ENCODE data around the gene CARD9. TPM values are rescaled to one million over a fixed set of nuclear protein-coding genes. Genes with fewer than 3 reads are reported as not detected.

CARD9 gene
- total and polyA plus RNA-seq, 2 of the 4 experiments (the other 2 are of a cell fraction) = 0.36 to 1.9 TPM

DNA sequence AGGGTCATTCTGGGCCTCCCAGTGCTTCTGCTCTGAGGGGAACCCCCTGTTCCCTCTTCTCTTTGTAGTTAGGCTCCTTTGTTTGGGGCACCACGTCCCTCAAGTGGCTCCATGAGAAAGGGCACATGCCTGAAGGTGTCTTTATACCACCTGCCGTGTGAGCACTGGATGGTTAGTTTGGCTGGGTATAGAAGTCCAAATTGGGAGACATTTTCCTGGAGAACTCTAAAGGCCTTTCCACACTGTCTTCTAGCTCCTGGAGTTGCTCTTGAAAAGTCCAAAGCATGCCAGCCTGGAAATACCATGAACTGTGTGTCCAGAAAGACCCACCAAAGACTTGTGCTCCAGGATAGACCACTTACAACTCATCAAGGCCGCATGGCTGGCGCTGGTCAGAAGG is 58.5 kb downstream of the CARD9 start:
- no peak overlapping the region for H4K8ac ChIP-seq (ENCODE audit: low read depth in 2 of 2, low read length in 2 of 2)
- BruUV-seq (replicated peaks) = no TSS peak
- in situ Hi-C loops (cut with MboI; ENCODE audit: low sequenced_read_pairs) = no loop called here
- no peak overlapping the region for H2BK20ac ChIP-seq (ENCODE audit: low read depth, low read length)
- H2BK120ac ChIP-seq (ENCODE audit: low read depth, low read length) = no peak overlapping the region
- ChIA-PET POLR2A (ENCODE audit: unreplicated experiment) (no interaction called here), CTCF (no interaction called here)
- no peak overlapping the region for H2BK5ac ChIP-seq (ENCODE audit: low read depth, low read length, poor library complexity, severe bottlenecking)
- H3K56ac ChIP-seq (ENCODE audit: extremely low read depth, insufficient read depth, low read length) = no peak overlapping the region
- H3K9ac ChIP-seq (ENCODE audit: low read depth, low read length) = no peak overlapping the region
- ATAC-seq (ENCODE audit: low read depth) (no peak), DNase-seq (no peak)
- no CpG with 5 or more reads among the region's 4 CpGs for WGBS, 2 experiments (ENCODE audit: extremely low coverage in 2 of 2, insufficient read length in 1 of 2)
- H3K9me3 ChIP-seq (ENCODE audit: control insufficient read depth, insufficient read depth, low read length) = peaks cover 15% of the 10 kb centered on the region
- H3K14ac ChIP-seq (replicated peaks; ENCODE audit: low read depth, low read length) = no peak overlapping the region
- H3K4me2 ChIP-seq (ENCODE audit: low read depth, low read length) = no peak overlapping the region
- H4K5ac ChIP-seq (ENCODE audit: low read depth, low read length) = no peak overlapping the region
- H3K18ac ChIP-seq (ENCODE audit: low read depth, low read length) = no peak overlapping the region
- H4K91ac ChIP-seq (ENCODE audit: insufficient read depth, low read depth, low read length) = no peak overlapping the region
- no peak overlapping the region for H2AK5ac ChIP-seq (ENCODE audit: low read depth, low read length)
- TF ChIP-seq MAFK (IDR thresholded peaks at IDR 0.05; ENCODE audit: low read depth, low read length) = no peak
- TF ChIP-seq BHLHE40 (IDR thresholded peaks at IDR 0.05; ENCODE audit: low read depth, low read length) = no peak
- TF ChIP-seq, protein P1, sequence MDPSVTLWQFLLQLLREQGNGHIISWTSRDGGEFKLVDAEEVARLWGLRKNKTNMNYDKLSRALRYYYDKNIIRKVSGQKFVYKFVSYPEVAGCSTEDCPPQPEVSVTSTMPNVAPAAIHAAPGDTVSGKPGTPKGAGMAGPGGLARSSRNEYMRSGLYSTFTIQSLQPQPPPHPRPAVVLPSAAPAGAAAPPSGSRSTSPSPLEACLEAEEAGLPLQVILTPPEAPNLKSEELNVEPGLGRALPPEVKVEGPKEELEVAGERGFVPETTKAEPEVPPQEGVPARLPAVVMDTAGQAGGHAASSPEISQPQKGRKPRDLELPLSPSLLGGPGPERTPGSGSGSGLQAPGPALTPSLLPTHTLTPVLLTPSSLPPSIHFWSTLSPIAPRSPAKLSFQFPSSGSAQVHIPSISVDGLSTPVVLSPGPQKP (IDR thresholded peaks at IDR 0.05; ENCODE audit: borderline replicate concordance, low read depth, low read length) = no peak
- TF ChIP-seq, protein P2, sequence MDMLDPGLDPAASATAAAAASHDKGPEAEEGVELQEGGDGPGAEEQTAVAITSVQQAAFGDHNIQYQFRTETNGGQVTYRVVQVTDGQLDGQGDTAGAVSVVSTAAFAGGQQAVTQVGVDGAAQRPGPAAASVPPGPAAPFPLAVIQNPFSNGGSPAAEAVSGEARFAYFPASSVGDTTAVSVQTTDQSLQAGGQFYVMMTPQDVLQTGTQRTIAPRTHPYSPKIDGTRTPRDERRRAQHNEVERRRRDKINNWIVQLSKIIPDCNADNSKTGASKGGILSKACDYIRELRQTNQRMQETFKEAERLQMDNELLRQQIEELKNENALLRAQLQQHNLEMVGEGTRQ (IDR thresholded peaks at IDR 0.05; ENCODE audit: low read depth, low read length) = no peak
- TF ChIP-seq FOS (IDR thresholded peaks at IDR 0.05; ENCODE audit: low read depth, low read length) = no peak
- TF ChIP-seq POLR2A (IDR thresholded peaks at IDR 0.05; ENCODE audit: low read depth, low read length) = no peak
- no peak for TF ChIP-seq MXI1 (IDR thresholded peaks at IDR 0.05; ENCODE audit: borderline replicate concordance, low read depth, low read length)
- no peak for TF ChIP-seq RFX5 (IDR thresholded peaks at IDR 0.05; ENCODE audit: low read depth, low read length)
- TF ChIP-seq CHD1 (IDR thresholded peaks at IDR 0.05; ENCODE audit: low read depth, low read length) = no peak
- TF ChIP-seq RCOR1 (IDR thresholded peaks at IDR 0.05; ENCODE audit: insufficient replicate concordance, low read length) = no peak
- TF ChIP-seq, protein P3, sequence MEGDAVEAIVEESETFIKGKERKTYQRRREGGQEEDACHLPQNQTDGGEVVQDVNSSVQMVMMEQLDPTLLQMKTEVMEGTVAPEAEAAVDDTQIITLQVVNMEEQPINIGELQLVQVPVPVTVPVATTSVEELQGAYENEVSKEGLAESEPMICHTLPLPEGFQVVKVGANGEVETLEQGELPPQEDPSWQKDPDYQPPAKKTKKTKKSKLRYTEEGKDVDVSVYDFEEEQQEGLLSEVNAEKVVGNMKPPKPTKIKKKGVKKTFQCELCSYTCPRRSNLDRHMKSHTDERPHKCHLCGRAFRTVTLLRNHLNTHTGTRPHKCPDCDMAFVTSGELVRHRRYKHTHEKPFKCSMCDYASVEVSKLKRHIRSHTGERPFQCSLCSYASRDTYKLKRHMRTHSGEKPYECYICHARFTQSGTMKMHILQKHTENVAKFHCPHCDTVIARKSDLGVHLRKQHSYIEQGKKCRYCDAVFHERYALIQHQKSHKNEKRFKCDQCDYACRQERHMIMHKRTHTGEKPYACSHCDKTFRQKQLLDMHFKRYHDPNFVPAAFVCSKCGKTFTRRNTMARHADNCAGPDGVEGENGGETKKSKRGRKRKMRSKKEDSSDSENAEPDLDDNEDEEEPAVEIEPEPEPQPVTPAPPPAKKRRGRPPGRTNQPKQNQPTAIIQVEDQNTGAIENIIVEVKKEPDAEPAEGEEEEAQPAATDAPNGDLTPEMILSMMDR (conservative IDR thresholded peaks at IDR 0.05; ENCODE audit: low read depth, low read length) = no peak
- no peak for TF ChIP-seq NFE2L2 (IDR thresholded peaks at IDR 0.05; ENCODE audit: low read depth, low read length)
- no peak for TF ChIP-seq CEBPB (IDR thresholded peaks at IDR 0.05; ENCODE audit: low read depth, low read length)
- TF ChIP-seq RAD21 (IDR thresholded peaks at IDR 0.05; ENCODE audit: low read length) = no peak
- intact Hi-C loops (cut with micrococcal nuclease) = no loop called here
- H3K4me3 ChIP-seq (ENCODE audit: insufficient read depth, low read depth, low read length) = no peak overlapping the region
- no peak overlapping the region for H2AFZ ChIP-seq (replicated peaks; ENCODE audit: low read length, poor library complexity)
- no peaks in the 10 kb centered on the region for H3K79me1 ChIP-seq (ENCODE audit: low read depth in 1 of 2, low read length in 2 of 2)
- no peaks in the 10 kb centered on the region for H3K36me3 ChIP-seq (ENCODE audit: control insufficient read depth, insufficient read depth, low read length)
- no peaks in the 10 kb centered on the region for H3K27me3 ChIP-seq (ENCODE audit: control insufficient read depth, insufficient read depth, low read length)
- H2AK9ac ChIP-seq (replicated peaks; ENCODE audit: low read depth, low read length, poor library complexity) = no peak overlapping the region
- H3K9me1 ChIP-seq (ENCODE audit: insufficient read depth, low read length) = no peaks in the 10 kb centered on the region
- H4K20me1 ChIP-seq (ENCODE audit: insufficient read depth, low read length) = no peaks in the 10 kb centered on the region
- no peak overlapping the region for H3K27ac ChIP-seq (ENCODE audit: insufficient read depth, low read length)
- H3K23ac ChIP-seq (ENCODE audit: low read depth, low read length) = no peak overlapping the region
- no peak overlapping the region for H3K4ac ChIP-seq (ENCODE audit: low read depth, low read length)
- no peak overlapping the region for H2BK15ac ChIP-seq (ENCODE audit: low read depth, low read length)
- dilution Hi-C loops (cut with HindIII; ENCODE audit: low sequenced_read_pairs, unreplicated experiment) = no loop called here
- peaks cover 3% of the 10 kb centered on the region; the same call in 1 of the 2 replicates for H3K4me1 ChIP-seq (ENCODE audit: control insufficient read depth, insufficient read depth, low read length)

Measured in IMR-90 (cell line).